SK-N-SH treated with all-trans-retinoic acid at 6 μM for 48 hours (cell line): ENCODE data around the gene DPP6.

ENCODE experiments used
- ATAC-seq: fragments of 200-7000 bp; cut with Tn5 transposase; 3 replicates; pipeline ENCODE4 v1.9.1; 2020; ENCODE audit warnings: mild to moderate bottlenecking, moderate library complexity
- ARNTL ChIP-seq: fragments of 450-650 bp; formaldehyde crosslinking; IDR thresholded peaks from 2 replicates; pipeline ENCODE4 v1.5.0; 2020; ENCODE audit warnings: low read depth, mild to moderate bottlenecking, moderate library complexity, borderline replicate concordance
- CSDC2 ChIP-seq: fragments of 250-450 bp; sonication (Bioruptor Pico); IDR thresholded peaks from 2 replicates; pipeline ENCODE4 v1.5.0; 2020; ENCODE audit warnings: mild to moderate bottlenecking, moderate library complexity
- ESRRG ChIP-seq: fragments of 250-450 bp; sonication (Bioruptor Pico); IDR thresholded peaks from 2 replicates; pipeline ENCODE4 v1.6.1; 2021; ENCODE audit warnings: mild to moderate bottlenecking
- ISL1 ChIP-seq: fragments of 250-450 bp; sonication (Bioruptor Pico); IDR thresholded peaks from 2 replicates; pipeline ENCODE4 v2.1.2; 2022; ENCODE audit warnings: mild to moderate bottlenecking, moderate library complexity
- OSR1 ChIP-seq: fragments of 250-450 bp; sonication (Bioruptor Pico); IDR thresholded peaks from 2 replicates; pipeline ENCODE4 v1.8.0; 2022; ENCODE audit warnings: moderate library complexity, mild to moderate bottlenecking, inconsistent platforms
- PPARA ChIP-seq: fragments of 250-450 bp; sonication (Bioruptor Pico); IDR thresholded peaks from 2 replicates; pipeline ENCODE4 v1.5.0; 2020; ENCODE audit warnings: mild to moderate bottlenecking, borderline replicate concordance
- RARB ChIP-seq: fragments of 250-450 bp; sonication (Bioruptor Pico); IDR thresholded peaks from 2 replicates; pipeline ENCODE4 v1.8.0; 2021; ENCODE audit warnings: mild to moderate bottlenecking, moderate library complexity
- SNAI2 ChIP-seq: fragments of 250-450 bp; sonication (Bioruptor Pico); IDR thresholded peaks from 2 replicates; pipeline ENCODE4 v1.5.0; 2020; ENCODE audit warnings: mild to moderate bottlenecking, moderate library complexity
- TCF4 ChIP-seq: fragments of 250-450 bp; sonication (Bioruptor Pico); IDR thresholded peaks from 2 replicates; pipeline ENCODE4 v1.8.0; 2021; ENCODE audit warnings: mild to moderate bottlenecking, moderate library complexity, borderline replicate concordance
- TOX ChIP-seq: fragments of 250-450 bp; sonication (Bioruptor Pico); IDR thresholded peaks from 2 replicates; pipeline ENCODE4 v1.8.0; 2021; ENCODE audit warnings: mild to moderate bottlenecking, moderate library complexity, borderline replicate concordance
- ZC3H10 ChIP-seq: fragments of 250-450 bp; sonication (Bioruptor Pico); IDR thresholded peaks from 2 replicates; pipeline ENCODE4 v1.5.1; 2021; ENCODE audit warnings: mild to moderate bottlenecking, moderate library complexity
- ZFP3 ChIP-seq: fragments of 250-450 bp; sonication (Bioruptor Pico); IDR thresholded peaks from 2 replicates; pipeline ENCODE4 v1.5.0; 2020; ENCODE audit warnings: mild to moderate bottlenecking, moderate library complexity
- ZFP30 ChIP-seq: fragments of 450-650 bp; formaldehyde crosslinking; IDR thresholded peaks from 2 replicates; pipeline ENCODE4 v1.5.0; 2022; ENCODE audit warnings: mild to moderate bottlenecking, moderate library complexity
- ZNF565 ChIP-seq: fragments of 450-650 bp; formaldehyde crosslinking; conservative IDR thresholded peaks from 2 replicates; pipeline ENCODE4 v1.5.0; 2020; ENCODE audit warnings: low read depth, mild to moderate bottlenecking, moderate library complexity
- ZNF70 ChIP-seq: fragments of 450-650 bp; formaldehyde crosslinking; IDR thresholded peaks from 2 replicates; pipeline ENCODE4 v1.5.0; 2020; ENCODE audit warnings: mild to moderate bottlenecking, moderate library complexity
- ZNF8 ChIP-seq: fragments of 450-650 bp; formaldehyde crosslinking; IDR thresholded peaks from 2 replicates; pipeline ENCODE4 v1.5.0; 2020; ENCODE audit warnings: mild to moderate bottlenecking, moderate library complexity
- TF ChIP-seq, protein P1 (sequence below): fragments of 250-450 bp; sonication (Bioruptor Pico); IDR thresholded peaks from 2 replicates; pipeline ENCODE4 v1.5.0; 2020; ENCODE audit warnings: mild to moderate bottlenecking, moderate library complexity
- TF ChIP-seq, protein P2 (sequence below): fragments of 250-450 bp; sonication (Bioruptor Pico); IDR thresholded peaks from 2 replicates; pipeline ENCODE4 v1.8.0; 2021; ENCODE audit warnings: low read depth, mild to moderate bottlenecking, moderate library complexity, borderline replicate concordance
- TF ChIP-seq, protein P3 (sequence below): fragments of 250-450 bp; sonication (Bioruptor Pico); IDR thresholded peaks from 2 replicates; pipeline ENCODE4 v1.8.0; 2020; ENCODE audit warnings: mild to moderate bottlenecking, moderate library complexity, borderline replicate concordance
- TF ChIP-seq, protein P4 (sequence below): fragments of 250-450 bp; sonication (Bioruptor Pico); IDR thresholded peaks from 2 replicates; pipeline ENCODE4 v1.5.1; 2020; ENCODE audit warnings: low read depth, mild to moderate bottlenecking, moderate library complexity
- TF ChIP-seq, protein P5 (sequence below): fragments of 250-450 bp; sonication (Bioruptor Pico); IDR thresholded peaks from 2 replicates; pipeline ENCODE4 v1.5.1; 2021; ENCODE audit warnings: mild to moderate bottlenecking, moderate library complexity

Gene DPP6

DNA sequence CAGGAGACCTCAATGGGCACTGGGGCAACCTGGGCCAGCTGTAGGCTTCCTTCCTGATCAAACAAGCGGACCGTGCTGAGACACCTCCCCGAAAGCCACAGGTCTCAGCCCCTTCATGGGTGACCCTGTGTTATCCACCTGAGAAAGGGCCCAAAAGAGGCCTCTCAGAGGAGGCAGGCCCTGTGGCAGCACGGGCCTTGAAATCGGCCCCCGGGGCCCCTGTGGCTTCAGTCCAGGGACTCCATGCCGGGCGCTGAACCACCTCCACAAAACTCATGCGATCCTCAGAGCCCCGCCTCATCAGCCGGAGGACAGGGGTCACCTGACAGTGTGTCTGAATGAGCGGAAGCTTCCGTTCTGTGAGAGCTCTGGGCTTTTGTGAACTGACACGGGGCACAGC, 643.6 kb downstream of the DPP6 start:
- ATAC-seq = no peak
- TF ChIP-seq, protein P1, sequence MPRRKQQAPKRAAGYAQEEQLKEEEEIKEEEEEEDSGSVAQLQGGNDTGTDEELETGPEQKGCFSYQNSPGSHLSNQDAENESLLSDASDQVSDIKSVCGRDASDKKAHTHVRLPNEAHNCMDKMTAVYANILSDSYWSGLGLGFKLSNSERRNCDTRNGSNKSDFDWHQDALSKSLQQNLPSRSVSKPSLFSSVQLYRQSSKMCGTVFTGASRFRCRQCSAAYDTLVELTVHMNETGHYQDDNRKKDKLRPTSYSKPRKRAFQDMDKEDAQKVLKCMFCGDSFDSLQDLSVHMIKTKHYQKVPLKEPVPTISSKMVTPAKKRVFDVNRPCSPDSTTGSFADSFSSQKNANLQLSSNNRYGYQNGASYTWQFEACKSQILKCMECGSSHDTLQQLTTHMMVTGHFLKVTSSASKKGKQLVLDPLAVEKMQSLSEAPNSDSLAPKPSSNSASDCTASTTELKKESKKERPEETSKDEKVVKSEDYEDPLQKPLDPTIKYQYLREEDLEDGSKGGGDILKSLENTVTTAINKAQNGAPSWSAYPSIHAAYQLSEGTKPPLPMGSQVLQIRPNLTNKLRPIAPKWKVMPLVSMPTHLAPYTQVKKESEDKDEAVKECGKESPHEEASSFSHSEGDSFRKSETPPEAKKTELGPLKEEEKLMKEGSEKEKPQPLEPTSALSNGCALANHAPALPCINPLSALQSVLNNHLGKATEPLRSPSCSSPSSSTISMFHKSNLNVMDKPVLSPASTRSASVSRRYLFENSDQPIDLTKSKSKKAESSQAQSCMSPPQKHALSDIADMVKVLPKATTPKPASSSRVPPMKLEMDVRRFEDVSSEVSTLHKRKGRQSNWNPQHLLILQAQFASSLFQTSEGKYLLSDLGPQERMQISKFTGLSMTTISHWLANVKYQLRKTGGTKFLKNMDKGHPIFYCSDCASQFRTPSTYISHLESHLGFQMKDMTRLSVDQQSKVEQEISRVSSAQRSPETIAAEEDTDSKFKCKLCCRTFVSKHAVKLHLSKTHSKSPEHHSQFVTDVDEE (CRISPR knock-in tag) = no peak
- no peak for TF ChIP-seq ARNTL
- no peak for TF ChIP-seq ZFP30
- TF ChIP-seq SNAI2 (CRISPR knock-in tag) = no peak
- TF ChIP-seq OSR1 (CRISPR knock-in tag) = no peak
- TF ChIP-seq ZC3H10 (CRISPR knock-in tag) = no peak
- no peak for TF ChIP-seq ZNF8 (CRISPR knock-in tag)
- no peak for TF ChIP-seq ZNF565 (CRISPR knock-in tag)
- no peak for TF ChIP-seq ZNF70 (CRISPR knock-in tag)
- TF ChIP-seq ISL1 = no peak
- TF ChIP-seq ESRRG (CRISPR knock-in tag) = no peak
- no peak for TF ChIP-seq PPARA (CRISPR knock-in tag)
- TF ChIP-seq, protein P2, sequence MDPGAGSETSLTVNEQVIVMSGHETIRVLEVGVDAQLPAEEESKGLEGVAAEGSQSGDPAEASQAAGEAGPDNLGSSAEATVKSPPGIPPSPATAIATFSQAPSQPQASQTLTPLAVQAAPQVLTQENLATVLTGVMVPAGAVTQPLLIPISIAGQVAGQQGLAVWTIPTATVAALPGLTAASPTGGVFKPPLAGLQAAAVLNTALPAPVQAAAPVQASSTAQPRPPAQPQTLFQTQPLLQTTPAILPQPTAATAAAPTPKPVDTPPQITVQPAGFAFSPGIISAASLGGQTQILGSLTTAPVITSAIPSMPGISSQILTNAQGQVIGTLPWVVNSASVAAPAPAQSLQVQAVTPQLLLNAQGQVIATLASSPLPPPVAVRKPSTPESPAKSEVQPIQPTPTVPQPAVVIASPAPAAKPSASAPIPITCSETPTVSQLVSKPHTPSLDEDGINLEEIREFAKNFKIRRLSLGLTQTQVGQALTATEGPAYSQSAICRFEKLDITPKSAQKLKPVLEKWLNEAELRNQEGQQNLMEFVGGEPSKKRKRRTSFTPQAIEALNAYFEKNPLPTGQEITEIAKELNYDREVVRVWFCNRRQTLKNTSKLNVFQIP (CRISPR knock-in tag) = no peak
- TF ChIP-seq, protein P3, sequence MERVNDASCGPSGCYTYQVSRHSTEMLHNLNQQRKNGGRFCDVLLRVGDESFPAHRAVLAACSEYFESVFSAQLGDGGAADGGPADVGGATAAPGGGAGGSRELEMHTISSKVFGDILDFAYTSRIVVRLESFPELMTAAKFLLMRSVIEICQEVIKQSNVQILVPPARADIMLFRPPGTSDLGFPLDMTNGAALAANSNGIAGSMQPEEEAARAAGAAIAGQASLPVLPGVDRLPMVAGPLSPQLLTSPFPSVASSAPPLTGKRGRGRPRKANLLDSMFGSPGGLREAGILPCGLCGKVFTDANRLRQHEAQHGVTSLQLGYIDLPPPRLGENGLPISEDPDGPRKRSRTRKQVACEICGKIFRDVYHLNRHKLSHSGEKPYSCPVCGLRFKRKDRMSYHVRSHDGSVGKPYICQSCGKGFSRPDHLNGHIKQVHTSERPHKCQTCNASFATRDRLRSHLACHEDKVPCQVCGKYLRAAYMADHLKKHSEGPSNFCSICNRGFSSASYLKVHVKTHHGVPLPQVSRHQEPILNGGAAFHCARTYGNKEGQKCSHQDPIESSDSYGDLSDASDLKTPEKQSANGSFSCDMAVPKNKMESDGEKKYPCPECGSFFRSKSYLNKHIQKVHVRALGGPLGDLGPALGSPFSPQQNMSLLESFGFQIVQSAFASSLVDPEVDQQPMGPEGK (CRISPR knock-in tag) = no peak

DNA sequence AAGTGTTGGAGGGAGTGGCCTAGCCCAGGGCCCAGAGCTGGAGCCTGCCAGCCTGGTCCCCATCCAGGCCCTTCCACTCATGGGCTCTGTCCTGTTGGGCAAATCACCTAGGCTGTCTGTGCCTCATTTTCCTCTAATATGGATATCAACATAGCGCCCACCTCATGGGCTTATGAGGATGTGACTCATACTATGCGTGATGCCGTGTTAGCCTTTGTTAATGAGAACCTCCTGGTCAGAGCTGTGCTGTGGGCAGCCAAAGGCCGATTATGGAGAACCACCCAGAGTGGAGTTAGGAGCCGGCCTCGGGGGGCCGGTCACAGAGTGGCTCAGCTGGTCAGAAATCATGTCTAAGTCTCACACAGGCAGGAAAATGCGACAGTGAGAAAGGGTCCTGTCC, 644.4 kb downstream of the DPP6 start:
- TF ChIP-seq TOX (CRISPR knock-in tag) (no peak), ISL1 (no peak), SNAI2 (CRISPR knock-in tag) (no peak), ARNTL (no peak), RARB (CRISPR knock-in tag) (no peak), ZNF565 (CRISPR knock-in tag) (no peak), ZFP30 (no peak), ESRRG (CRISPR knock-in tag) (no peak), TCF4 (CRISPR knock-in tag) (no peak), CSDC2 (CRISPR knock-in tag) (no peak), ZFP3 (CRISPR knock-in tag) (no peak), ZNF70 (CRISPR knock-in tag) (no peak), OSR1 (CRISPR knock-in tag) (no peak), ZC3H10 (CRISPR knock-in tag) (no peak)
- TF ChIP-seq, protein P1 (CRISPR knock-in tag) = no peak
- TF ChIP-seq, protein P4, sequence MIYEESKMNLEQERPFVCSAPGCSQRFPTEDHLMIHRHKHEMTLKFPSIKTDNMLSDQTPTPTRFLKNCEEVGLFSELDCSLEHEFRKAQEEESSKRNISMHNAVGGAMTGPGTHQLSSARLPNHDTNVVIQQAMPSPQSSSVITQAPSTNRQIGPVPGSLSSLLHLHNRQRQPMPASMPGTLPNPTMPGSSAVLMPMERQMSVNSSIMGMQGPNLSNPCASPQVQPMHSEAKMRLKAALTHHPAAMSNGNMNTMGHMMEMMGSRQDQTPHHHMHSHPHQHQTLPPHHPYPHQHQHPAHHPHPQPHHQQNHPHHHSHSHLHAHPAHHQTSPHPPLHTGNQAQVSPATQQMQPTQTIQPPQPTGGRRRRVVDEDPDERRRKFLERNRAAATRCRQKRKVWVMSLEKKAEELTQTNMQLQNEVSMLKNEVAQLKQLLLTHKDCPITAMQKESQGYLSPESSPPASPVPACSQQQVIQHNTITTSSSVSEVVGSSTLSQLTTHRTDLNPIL (CRISPR knock-in tag) = no peak
- TF ChIP-seq, protein P3 (CRISPR knock-in tag) = no peak
- TF ChIP-seq, protein P2 (CRISPR knock-in tag) = no peak
- TF ChIP-seq, protein P5, sequence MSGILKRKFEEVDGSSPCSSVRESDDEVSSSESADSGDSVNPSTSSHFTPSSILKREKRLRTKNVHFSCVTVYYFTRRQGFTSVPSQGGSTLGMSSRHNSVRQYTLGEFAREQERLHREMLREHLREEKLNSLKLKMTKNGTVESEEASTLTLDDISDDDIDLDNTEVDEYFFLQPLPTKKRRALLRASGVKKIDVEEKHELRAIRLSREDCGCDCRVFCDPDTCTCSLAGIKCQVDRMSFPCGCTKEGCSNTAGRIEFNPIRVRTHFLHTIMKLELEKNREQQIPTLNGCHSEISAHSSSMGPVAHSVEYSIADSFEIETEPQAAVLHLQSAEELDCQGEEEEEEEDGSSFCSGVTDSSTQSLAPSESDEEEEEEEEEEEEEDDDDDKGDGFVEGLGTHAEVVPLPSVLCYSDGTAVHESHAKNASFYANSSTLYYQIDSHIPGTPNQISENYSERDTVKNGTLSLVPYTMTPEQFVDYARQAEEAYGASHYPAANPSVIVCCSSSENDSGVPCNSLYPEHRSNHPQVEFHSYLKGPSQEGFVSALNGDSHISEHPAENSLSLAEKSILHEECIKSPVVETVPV (CRISPR knock-in tag) = no peak
- no peak for ATAC-seq
